Naive thymus-derived CD8-positive, alpha-beta T cell (primary cell): ENCODE measurements around the gene SMU1. TPM values are rescaled to one million over a fixed set of nuclear protein-coding genes. Genes with fewer than 3 reads are reported as not detected.
"Not testable (repeated sequence)": the region's sequence is repeated elsewhere in the genome, so short reads cannot be mapped to it uniquely, and the experiment has no call there.

Experiments
- ATAC-seq, 2 donors: fragments of 150-1000 bp; cut with Tn5 transposase in 1 of 2; sonication (Bioruptor Pico), chemical (Tn5 transposase) in 1 of 2; 1 replicate in 1 of 2; 2 replicates in 1 of 2; pipeline ENCODE4 v1.10.0; 2021; ENCODE audit warnings: mild to moderate bottlenecking in 2 of 2, moderate library complexity in 2 of 2
- POLR2A ChIA-PET: fragments of 350-600 bp; sonication (Branson Sonifier 250); formaldehyde crosslinking; loops from one replicate; lab custom pipeline; 2021; ENCODE audit warnings: antibody characterized with exemption; lab: Charles Lee
- DNase-seq, 10 donors: peaks; one replicate each; pipeline versions ENCODE4 v3.0.0 to v3.0.0-alpha.2; 2020 to 2022
- H3K27ac Mint-ChIP-seq, 10 donors: one replicate each; pipeline ENCODE4 v1.8.0; 2020 to 2022; ENCODE audit warnings: mild to moderate bottlenecking in 10 of 10, mixed read lengths in 10 of 10, moderate library complexity in 4 of 10, inconsistent platforms in 1 of 10
- H3K27me3 Mint-ChIP-seq, 5 donors: one replicate each; pipeline ENCODE4 v1.8.0; 2021 to 2022; ENCODE audit warnings: mixed read lengths in 5 of 5
- H3K36me3 Mint-ChIP-seq, 3 donors: one replicate each; pipeline ENCODE4 v1.8.0; 2020 to 2022; ENCODE audit warnings: mixed read lengths in 3 of 3, mild to moderate bottlenecking in 2 of 3, inconsistent platforms in 1 of 3
- H3K4me1 Mint-ChIP-seq, 4 donors: one replicate each; pipeline ENCODE4 v1.8.0; 2021 to 2022; ENCODE audit warnings: mixed read lengths in 4 of 4
- H3K4me3 Mint-ChIP-seq, 10 donors: one replicate each; pipeline ENCODE4 v1.8.0; 2020 to 2022; ENCODE audit warnings: mild to moderate bottlenecking in 10 of 10, mixed read lengths in 10 of 10, moderate library complexity in 6 of 10, inconsistent platforms in 1 of 10
- H3K9me3 Mint-ChIP-seq, 9 donors: one replicate each; pipeline ENCODE4 v1.8.0; 2020 to 2022; ENCODE audit warnings: mixed read lengths in 9 of 9, mild to moderate bottlenecking in 3 of 9, inconsistent platforms in 1 of 9, moderate library complexity in 1 of 9
- polyA plus RNA-seq, 3 donors: library from polyadenylated mRNA; unstranded; fragments of 300-500 nt; fragmentation: Illumina TruSeq; gene quantifications; one replicate each; pipeline ENCODE4 v1.2.3, GENCODE V29; 2021
- total RNA-seq, 8 experiments: library from RNA in 2 of 8; stranded (reverse) in 2 of 8; gene quantifications; one replicate each; pipeline ENCODE4 v1.2.3 and lab custom pipeline; 2021 to 2026

Gene SMU1
- total and polyA plus RNA-seq, 5 experiments from 2014 or later: 19.5 to 30.9 (median 24.3) TPM

- no peak for ATAC-seq
- no peak for DNase-seq
- Mint-ChIP-seq H3K36me3 (no peaks in the 10 kb centered on the region), H3K27ac (peak overlapping the region in 5 of 10 donors; percentile 30 to 66 (median 46)), H3K27me3 (no peaks in the 10 kb centered on the region), H3K4me1 (peaks cover 0 to 4% (median 2%) of the 10 kb centered on the region in 4 donors), H3K9me3 (peaks cover 0 to 2% (median 0%) of the 10 kb centered on the region in 9 donors), H3K4me3 (no peak overlapping the region)
- POLR2A ChIA-PET: no interaction called here
These were observed 27.2 kb upstream of the SMU1 start for GRCh38 chr9:33103501-33104281.

- Mint-ChIP-seq H3K36me3 (no peaks in the 10 kb centered on the region), H3K27me3 (no peaks in the 10 kb centered on the region), H3K27ac (peak overlapping the region in 1 of 10 donors; percentile 24), H3K4me3 (no peak overlapping the region), H3K9me3 (peaks cover 0 to 2% (median 0%) of the 10 kb centered on the region in 9 donors), H3K4me1 (peaks cover 0 to 3% (median 0%) of the 10 kb centered on the region in 4 donors)
- DNase-seq (no peak), ATAC-seq (no peak)
- POLR2A ChIA-PET: no interaction called here
These were observed 26.2 kb upstream of the SMU1 start for GRCh38 chr9:33102551-33103210.

GRCh38 chr9:33101104-33101951, 24.9 kb upstream of the SMU1 start:
- no peak for ATAC-seq
- H3K4me1 Mint-ChIP-seq: no peaks in the 10 kb centered on the region
- H3K9me3 Mint-ChIP-seq: peaks cover 0 to 2% (median 0%) of the 10 kb centered on the region in 9 donors
- POLR2A ChIA-PET: no interaction called here
- no peaks in the 10 kb centered on the region for H3K36me3 Mint-ChIP-seq
- no peak overlapping the region for H3K4me3 Mint-ChIP-seq
- H3K27ac Mint-ChIP-seq: peak overlapping the region in 2 of 10 donors; percentile 27 to 64
- DNase-seq: no peak
- H3K27me3 Mint-ChIP-seq: no peaks in the 10 kb centered on the region

GRCh38 chr9:33099754-33100153, 23.3 kb upstream of the SMU1 start:
- POLR2A ChIA-PET: no interaction called here
- DNase-seq: no peak
- Mint-ChIP-seq H3K4me1 (no peaks in the 10 kb centered on the region), H3K27ac (peak overlapping the region in 1 of 10 donors; percentile 11), H3K36me3 (no peaks in the 10 kb centered on the region), H3K4me3 (no peak overlapping the region), H3K27me3 (no peaks in the 10 kb centered on the region), H3K9me3 (peaks cover 0 to 2% (median 0%) of the 10 kb centered on the region in 9 donors)
- no peak for ATAC-seq

- H3K27me3 Mint-ChIP-seq: no peaks in the 10 kb centered on the region
- ATAC-seq (no peak), DNase-seq (no peak)
- H3K4me3 Mint-ChIP-seq: no peak overlapping the region
- POLR2A ChIA-PET: no interaction called here
- peaks cover 0 to 2% (median 0%) of the 10 kb centered on the region in 9 donors for H3K9me3 Mint-ChIP-seq
- H3K36me3 Mint-ChIP-seq: no peaks in the 10 kb centered on the region
- no peak overlapping the region for H3K27ac Mint-ChIP-seq
- peaks cover 2 to 8% (median 5%) of the 10 kb centered on the region in 4 donors for H3K4me1 Mint-ChIP-seq
These were observed 20.7 kb upstream of the SMU1 start for GRCh38 chr9:33097192-33097591.

- DNase-seq (no peak), ATAC-seq (no peak)
- Mint-ChIP-seq H3K27me3 (no peaks in the 10 kb centered on the region), H3K4me1 (peaks cover 2 to 9% (median 7%) of the 10 kb centered on the region in 4 donors), H3K27ac (no peak overlapping the region), H3K36me3 (no peaks in the 10 kb centered on the region), H3K4me3 (no peak overlapping the region), H3K9me3 (no peaks in the 10 kb centered on the region)
- POLR2A ChIA-PET: no interaction called here
These were observed 16.2 kb upstream of the SMU1 start for GRCh38 chr9:33092634-33093033.

- ATAC-seq, DNase-seq, H3K36me3 Mint-ChIP-seq, H3K27me3 Mint-ChIP-seq, H3K9me3 Mint-ChIP-seq, H3K27ac Mint-ChIP-seq: not testable (repeated sequence)
- Mint-ChIP-seq H3K4me3 (peak overlapping the region in 1 of 10 donors; percentile 15), H3K4me1 (peaks cover 0 to 23% (median 12%) of the 10 kb centered on the region in 4 donors)
- POLR2A ChIA-PET: interaction anchor here (0.6 kb wide), 1 partner anchor 111 kb away, joined by 3 read pairs; no protein-coding TSS in a partner anchor
These were observed 9.2 kb upstream of the SMU1 start for GRCh38 chr9:33085672-33086071.

GRCh38 chr9:33082538-33083326, 6.3 kb upstream of the SMU1 start:
- peak overlapping the region in 9 of 10 donors; percentile 49 to 83 (median 61) for H3K4me3 Mint-ChIP-seq
- H3K4me1 Mint-ChIP-seq: peaks cover 0 to 26% (median 16%) of the 10 kb centered on the region in 4 donors
- no peaks in the 10 kb centered on the region for H3K36me3 Mint-ChIP-seq
- no peaks in the 10 kb centered on the region for H3K9me3 Mint-ChIP-seq
- peak overlapping the region; percentile 19 to 85 (median 67) for H3K27ac Mint-ChIP-seq
- POLR2A ChIA-PET: interaction anchor here (1.1 kb wide), 1 partner anchor 85 kb away, joined by 4 read pairs; the partner anchor contains the start of gene B4GALT1
- DNase-seq (peak in 3 of 10 donors; percentile 13 to 47 (median 38)), ATAC-seq (peak; percentile 32 to 35)
- no peaks in the 10 kb centered on the region for H3K27me3 Mint-ChIP-seq

- Mint-ChIP-seq H3K9me3 (no peaks in the 10 kb centered on the region), H3K4me3 (peak overlapping the region in 9 of 10 donors; percentile 49 to 83 (median 61)), H3K27ac (peak overlapping the region; percentile 19 to 85 (median 76)), H3K4me1 (peaks cover 5 to 31% (median 19%) of the 10 kb centered on the region in 4 donors), H3K36me3 (no peaks in the 10 kb centered on the region), H3K27me3 (no peaks in the 10 kb centered on the region)
- peak in 5 of 10 donors; percentile 23 to 39 (median 34) for DNase-seq
- peak; percentile 42 to 52 for ATAC-seq
- POLR2A ChIA-PET: interaction anchor here (1.1 kb wide), 1 partner anchor 86 kb away, joined by 4 read pairs; the partner anchor contains the start of gene B4GALT1
These were observed 5.7 kb upstream of the SMU1 start for GRCh38 chr9:33082128-33082527.

GRCh38 chr9:33081128-33081851, 4.8 kb upstream of the SMU1 start:
- peak; percentile 16 to 83 (median 67) for DNase-seq
- Mint-ChIP-seq H3K27me3 (peaks cover 0 to 2% (median 0%) of the 10 kb centered on the region in 5 donors), H3K4me3 (no peak overlapping the region), H3K36me3 (no peaks in the 10 kb centered on the region), H3K9me3 (no peaks in the 10 kb centered on the region), H3K27ac (no peak overlapping the region), H3K4me1 (peaks cover 14 to 38% (median 24%) of the 10 kb centered on the region in 4 donors)
- POLR2A ChIA-PET: interaction anchor here (0.6 kb wide), 1 partner anchor 86 kb away, joined by 3 read pairs; the partner anchor contains the start of gene B4GALT1
- ATAC-seq: peak; percentile 47 to 48

- no peak overlapping the region for H3K4me3 Mint-ChIP-seq
- POLR2A ChIA-PET: interaction anchor here (0.6 to 0.7 kb wide), 2 partner anchors 44 to 86 kb away, joined by 3 read pairs; partner anchors contain the start of gene B4GALT1
- no peak overlapping the region for H3K27ac Mint-ChIP-seq
- H3K27me3 Mint-ChIP-seq: peaks cover 0 to 2% (median 0%) of the 10 kb centered on the region in 5 donors
- H3K9me3 Mint-ChIP-seq: no peaks in the 10 kb centered on the region
- no peaks in the 10 kb centered on the region for H3K36me3 Mint-ChIP-seq
- DNase-seq: peak in 1 of 10 donors; percentile 17
- peaks cover 19 to 39% (median 28%) of the 10 kb centered on the region in 4 donors for H3K4me1 Mint-ChIP-seq
- no peak for ATAC-seq
These were observed 4.1 kb upstream of the SMU1 start for GRCh38 chr9:33080534-33080933.
